ENCODE results near the gene XIRP1. TPM values are rescaled to one million over a fixed set of nuclear protein-coding genes. Genes with fewer than 3 reads are reported as not detected.

Gene XIRP1
- total RNA-seq, 4 donors from 2014 or later: 1.3 TPM; not detected in 3

- H3K4me3 ChIP-seq: no peak overlapping the region
- no peak for DNase-seq (ENCODE audit: extremely low spot score)
- H3K27me3 ChIP-seq: no peaks in the 10 kb centered on the region
- intact Hi-C loops (cut with DNase I): no loop called here
- peaks cover 53 to 70% (median 62%) of the 10 kb centered on the region in 4 donors for H3K4me1 ChIP-seq
- H3K9me3 ChIP-seq: no peaks in the 10 kb centered on the region
- peaks cover 26 to 83% (median 63%) of the 10 kb centered on the region in 4 donors for H3K36me3 ChIP-seq
- TF ChIP-seq POLR2A (IDR thresholded peaks at IDR 0.05; ENCODE audit: low read depth) (no peak), CTCF (IDR thresholded peaks at IDR 0.05) (no peak), EP300 (IDR thresholded peaks at IDR 0.05) (no peak), POLR2AphosphoS5 (IDR thresholded peaks at IDR 0.05) (no peak)
- WGBS: 100% methylated on average over 2 of the region's 2 CpGs
- peak overlapping the region; percentile 40 to 66 (median 58) for H3K27ac ChIP-seq (replicated peaks in 1 of 4)
Measured at GRCh38 chr3:39140341-39140971, 51.9 kb downstream of the XIRP1 start.

GRCh38 chr3:39139442-39139841 is 53.0 kb downstream of the XIRP1 start:
- Histone ChIP-seq H3K36me3 (peaks cover 20 to 73% (median 56%) of the 10 kb centered on the region in 4 donors), H3K9me3 (no peaks in the 10 kb centered on the region), H3K4me1 (peaks cover 51 to 80% (median 55%) of the 10 kb centered on the region in 4 donors), H3K27ac (replicated peaks in 1 of 4) (peak overlapping the region; percentile 17 to 53 (median 30)), H3K27me3 (no peaks in the 10 kb centered on the region), H3K4me3 (no peak overlapping the region)
- TF ChIP-seq POLR2AphosphoS5 (IDR thresholded peaks at IDR 0.05): no peak
- TF ChIP-seq POLR2A (IDR thresholded peaks at IDR 0.05; ENCODE audit: low read depth): no peak
- TF ChIP-seq CTCF (IDR thresholded peaks at IDR 0.05): no peak
- no peak for TF ChIP-seq EP300 (IDR thresholded peaks at IDR 0.05)
- no peak for DNase-seq (ENCODE audit: extremely low spot score)
- WGBS: 52% methylated on average over 2 of the region's 2 CpGs
- intact Hi-C loops (cut with DNase I): no loop called here

- peaks cover 51 to 80% (median 55%) of the 10 kb centered on the region in 4 donors for H3K4me1 ChIP-seq
- no peak for DNase-seq (ENCODE audit: extremely low spot score)
- WGBS: 63% methylated on average over 7 of the region's 7 CpGs
Measured at GRCh38 chr3:39138804-39139415, 53.5 kb downstream of the XIRP1 start.

GRCh38 chr3:39137991-39138803 is 54.2 kb downstream of the XIRP1 start:
- H3K36me3 ChIP-seq: peaks cover 8 to 61% (median 52%) of the 10 kb centered on the region in 4 donors
- H3K4me3 ChIP-seq: no peak overlapping the region
- no peaks in the 10 kb centered on the region for H3K27me3 ChIP-seq
- no peak for TF ChIP-seq POLR2A (IDR thresholded peaks at IDR 0.05; ENCODE audit: low read depth)
- no peak for TF ChIP-seq CTCF (IDR thresholded peaks at IDR 0.05)
- TF ChIP-seq EP300 (IDR thresholded peaks at IDR 0.05): no peak
- TF ChIP-seq POLR2AphosphoS5 (IDR thresholded peaks at IDR 0.05): peak in 1 of 2 donors; percentile 37
- DNase-seq (ENCODE audit: extremely low spot score): no peak
- intact Hi-C loops (cut with DNase I): no loop called here
- peaks cover 45 to 73% (median 48%) of the 10 kb centered on the region in 4 donors for H3K4me1 ChIP-seq
- H3K27ac ChIP-seq (replicated peaks in 1 of 4): peak overlapping the region in 1 of 4 donors; percentile 53
- no peaks in the 10 kb centered on the region for H3K9me3 ChIP-seq
- WGBS: 95% methylated on average over 6 of the region's 10 CpGs

More at GRCh38 chr3:39138804-39139415, 53.5 kb downstream of the XIRP1 start:
- intact Hi-C loops (cut with DNase I): no loop called here
- no peak overlapping the region for H3K4me3 ChIP-seq
- H3K36me3 ChIP-seq: peaks cover 15 to 68% (median 54%) of the 10 kb centered on the region in 4 donors
- H3K9me3 ChIP-seq: no peaks in the 10 kb centered on the region
- peak overlapping the region in 3 of 4 donors; percentile 17 to 53 (median 23) for H3K27ac ChIP-seq (replicated peaks in 1 of 4)
- H3K27me3 ChIP-seq: no peaks in the 10 kb centered on the region
- TF ChIP-seq EP300 (IDR thresholded peaks at IDR 0.05): no peak
- no peak for TF ChIP-seq CTCF (IDR thresholded peaks at IDR 0.05)
- TF ChIP-seq POLR2AphosphoS5 (IDR thresholded peaks at IDR 0.05): no peak
- no peak for TF ChIP-seq POLR2A (IDR thresholded peaks at IDR 0.05; ENCODE audit: low read depth)
